ENCODE measurements around the gene TECR.
A peak's percentile ranks its signal among the peaks of the same experiment; 100 is the strongest.

Gene TECR

GRCh38 chr19:14516746-14517438 is 12.5 kb upstream of the TECR start:
- TF ChIP-seq POLR2A (IDR thresholded peaks at IDR 0.05; ENCODE audit: low read depth, low read length), result no peak
- DNase-seq (ENCODE audit: insufficient read length, low spot score) (no peak), FAIRE-seq (no peak)

DNA sequence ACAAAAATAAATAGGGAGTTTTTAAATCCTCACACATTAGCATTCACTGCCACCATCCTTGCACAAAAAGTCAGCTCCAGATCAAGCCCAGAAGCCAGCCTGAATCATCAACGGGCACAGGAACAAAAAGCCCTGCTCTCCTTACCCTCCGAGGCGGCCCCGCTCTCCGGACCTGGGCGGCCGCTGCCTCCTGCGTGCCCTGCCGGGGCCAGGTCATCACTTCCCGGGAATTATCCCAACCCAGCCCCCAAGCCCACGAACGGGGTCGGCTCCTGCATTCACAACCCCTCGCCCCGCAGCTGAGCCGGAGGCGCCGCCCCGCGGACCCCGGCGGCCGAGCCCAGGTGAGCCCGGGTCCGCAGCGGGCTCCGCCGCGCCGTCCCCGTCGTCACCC is 12.0 kb upstream of the TECR start:
- no peak for TF ChIP-seq POLR2A (IDR thresholded peaks at IDR 0.05; ENCODE audit: low read depth, low read length)
- DNase-seq (ENCODE audit: insufficient read length, low spot score) (no peak), FAIRE-seq (no peak)

DNA sequence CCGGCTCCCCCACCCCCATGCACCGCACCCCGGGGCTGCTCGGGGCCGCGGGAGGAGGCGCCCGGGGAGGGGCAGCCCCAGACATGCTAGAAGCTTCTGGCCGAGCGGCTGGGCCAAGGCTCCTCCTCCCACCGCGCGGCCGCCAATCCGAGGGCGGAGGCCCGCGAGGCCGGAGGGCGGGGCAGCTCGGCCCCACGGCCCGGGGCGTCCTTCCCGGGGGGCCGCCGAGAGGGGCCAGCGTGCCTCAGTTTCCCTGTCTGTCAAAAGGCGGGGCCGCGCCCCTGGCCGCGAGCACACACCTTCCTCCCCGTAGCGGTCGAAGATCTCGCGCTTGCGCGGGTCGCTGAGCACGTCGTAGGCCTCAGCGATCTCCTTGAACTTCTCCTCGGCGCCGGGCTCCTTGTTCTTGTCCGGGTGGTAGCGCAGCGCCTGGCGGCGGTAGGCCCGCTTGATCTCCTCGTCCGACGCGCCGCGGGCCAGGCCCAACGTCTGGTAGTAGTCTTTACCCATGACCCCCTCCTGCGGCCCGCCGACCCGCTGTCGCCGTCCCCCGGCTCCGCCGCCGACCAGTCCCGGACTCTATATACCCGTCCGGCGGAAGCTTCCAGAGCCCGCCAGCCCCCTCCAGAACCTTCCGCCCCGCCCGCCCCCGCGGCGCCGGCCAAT is 11.4 kb upstream of the TECR start, which contains the start of gene DNAJB1:
TSS of gene DNAJB1 (minus strand) at position 558 of the 666 bp plus-strand sequence. CDS start at position 510, 48 bp downstream.
- FAIRE-seq, result no peak

GRCh38 chr19:14519245-14519859 is 10.0 kb upstream of the TECR start:
- no peak for TF ChIP-seq POLR2A (IDR thresholded peaks at IDR 0.05; ENCODE audit: low read depth, low read length)
- no peak for FAIRE-seq
- DNase-seq (ENCODE audit: insufficient read length, low spot score), result no peak

More for the DNA sequence above, 11.4 kb upstream of the TECR start, which contains the start of gene DNAJB1:
- peak; percentile 75 for DNase-seq (ENCODE audit: insufficient read length, low spot score)
- peak; percentile 99 for TF ChIP-seq POLR2A (IDR thresholded peaks at IDR 0.05; ENCODE audit: low read depth, low read length)

- no peak for TF ChIP-seq POLR2A (IDR thresholded peaks at IDR 0.05; ENCODE audit: low read depth, low read length)
- DNase-seq (ENCODE audit: insufficient read length, low spot score), result peak; percentile 83
- peak; percentile 81 for FAIRE-seq
Measured at GRCh38 chr19:14519860-14520407, 9.5 kb upstream of the TECR start.

GRCh38 chr19:14520543-14520942 is 8.9 kb upstream of the TECR start:
- no peak for FAIRE-seq
- TF ChIP-seq POLR2A (IDR thresholded peaks at IDR 0.05; ENCODE audit: low read depth, low read length), result no peak
- no peak for DNase-seq (ENCODE audit: insufficient read length, low spot score)

GRCh38 chr19:14525729-14526128 is 3.7 kb upstream of the TECR start:
- DNase-seq (ENCODE audit: insufficient read length, low spot score) (no peak), FAIRE-seq (no peak)
- no peak for TF ChIP-seq POLR2A (IDR thresholded peaks at IDR 0.05; ENCODE audit: low read depth, low read length)

DNA sequence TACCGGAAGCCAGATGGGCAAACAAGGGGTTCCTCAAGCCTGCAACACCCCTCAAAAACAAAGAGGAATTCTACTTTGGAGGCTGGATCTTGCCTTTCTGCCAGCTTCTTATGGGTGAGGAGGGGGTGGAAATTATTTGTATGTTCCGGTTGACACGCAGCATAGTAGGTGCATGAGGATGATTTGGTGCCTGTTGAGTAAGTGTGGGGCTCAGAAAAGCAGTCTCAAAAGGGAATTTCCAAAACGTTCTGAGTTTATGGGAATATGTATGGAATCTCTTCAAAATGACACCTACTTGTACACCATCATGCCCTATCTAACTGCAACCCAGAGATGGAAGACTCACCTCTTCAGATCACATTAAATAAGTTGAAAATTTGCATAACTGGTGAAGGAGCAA is 3.0 kb upstream of the TECR start:
- FAIRE-seq (no peak), DNase-seq (ENCODE audit: insufficient read length, low spot score) (no peak)
- TF ChIP-seq POLR2A (IDR thresholded peaks at IDR 0.05; ENCODE audit: low read depth, low read length), result no peak

DNA sequence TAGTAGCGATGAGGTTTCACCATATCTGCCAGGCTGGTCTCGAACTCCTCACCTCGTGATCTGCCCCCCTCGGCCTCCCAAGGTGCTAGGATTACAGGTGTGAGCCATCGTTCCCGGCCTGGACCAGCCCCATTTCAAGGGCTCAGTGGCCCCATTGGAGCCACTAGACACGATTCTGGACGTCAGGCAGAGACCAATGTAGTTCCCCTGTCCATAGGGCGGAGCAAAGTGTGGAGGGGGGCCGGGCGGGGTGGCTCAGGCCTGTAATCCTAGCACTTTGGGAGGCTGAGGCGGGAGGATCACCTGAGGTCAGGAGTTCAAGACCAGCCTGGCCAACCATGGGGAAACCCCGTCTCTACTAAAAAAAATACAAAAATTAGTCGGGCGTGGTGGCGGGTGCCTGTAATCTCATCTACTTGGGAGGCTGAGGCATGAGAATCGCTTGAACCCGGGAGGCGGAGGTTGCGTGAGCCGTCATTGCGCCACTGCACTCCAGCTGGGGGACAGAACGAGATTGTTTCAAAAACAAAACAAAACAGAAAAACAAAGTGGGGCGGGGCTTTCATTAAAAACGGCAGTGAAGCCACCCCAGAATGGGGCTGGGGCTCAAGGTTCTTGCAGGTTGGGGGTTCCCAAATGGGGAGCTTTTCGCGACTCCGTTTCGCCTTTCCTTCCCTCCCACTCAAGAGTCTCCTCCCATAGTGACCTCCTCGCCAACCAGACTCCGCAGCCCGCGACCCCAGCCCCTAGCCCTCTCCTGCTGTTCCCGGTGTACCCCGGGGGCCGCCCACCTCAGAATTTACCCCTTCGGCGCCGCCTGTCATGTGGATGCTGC is 758 bp upstream of the TECR start:
- FAIRE-seq (no peak), DNase-seq (ENCODE audit: insufficient read length, low spot score) (no peak)
- TF ChIP-seq POLR2A (IDR thresholded peaks at IDR 0.05; ENCODE audit: low read depth, low read length), result no peak

GRCh38 chr19:14530005-14530348 is 583 bp downstream of the TECR start:
- DNase-seq (ENCODE audit: insufficient read length, low spot score) (no peak), FAIRE-seq (no peak)
- TF ChIP-seq POLR2A (IDR thresholded peaks at IDR 0.05; ENCODE audit: low read depth, low read length), result no peak

GRCh38 chr19:14530506-14530905 is 1.1 kb downstream of the TECR start:
- no peak for TF ChIP-seq POLR2A (IDR thresholded peaks at IDR 0.05; ENCODE audit: low read depth, low read length)
- FAIRE-seq (no peak), DNase-seq (ENCODE audit: insufficient read length, low spot score) (no peak)

DNA sequence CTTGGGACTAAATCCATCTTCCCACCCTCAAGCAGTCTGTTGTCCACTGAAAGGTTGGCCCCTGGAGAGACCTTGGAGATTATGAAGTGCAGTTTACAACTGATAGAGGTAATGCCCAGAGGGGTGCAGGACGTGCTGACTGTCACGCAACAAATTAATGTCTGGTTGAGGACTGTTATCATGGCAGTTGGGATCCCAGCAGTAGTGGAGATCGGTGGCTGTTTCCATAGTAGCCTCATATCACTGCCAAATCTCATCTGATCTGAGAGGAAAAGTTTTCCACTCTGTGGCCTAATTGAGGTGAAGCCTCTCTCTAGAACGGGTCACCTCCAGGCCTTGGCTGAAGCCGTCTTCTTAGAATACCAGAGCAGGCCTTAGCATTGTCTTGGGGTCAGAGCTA is 4.1 kb downstream of the TECR start:
- no peak for TF ChIP-seq POLR2A (IDR thresholded peaks at IDR 0.05; ENCODE audit: low read depth, low read length)
- FAIRE-seq, result no peak
- no peak for DNase-seq (ENCODE audit: insufficient read length, low spot score)

DNA sequence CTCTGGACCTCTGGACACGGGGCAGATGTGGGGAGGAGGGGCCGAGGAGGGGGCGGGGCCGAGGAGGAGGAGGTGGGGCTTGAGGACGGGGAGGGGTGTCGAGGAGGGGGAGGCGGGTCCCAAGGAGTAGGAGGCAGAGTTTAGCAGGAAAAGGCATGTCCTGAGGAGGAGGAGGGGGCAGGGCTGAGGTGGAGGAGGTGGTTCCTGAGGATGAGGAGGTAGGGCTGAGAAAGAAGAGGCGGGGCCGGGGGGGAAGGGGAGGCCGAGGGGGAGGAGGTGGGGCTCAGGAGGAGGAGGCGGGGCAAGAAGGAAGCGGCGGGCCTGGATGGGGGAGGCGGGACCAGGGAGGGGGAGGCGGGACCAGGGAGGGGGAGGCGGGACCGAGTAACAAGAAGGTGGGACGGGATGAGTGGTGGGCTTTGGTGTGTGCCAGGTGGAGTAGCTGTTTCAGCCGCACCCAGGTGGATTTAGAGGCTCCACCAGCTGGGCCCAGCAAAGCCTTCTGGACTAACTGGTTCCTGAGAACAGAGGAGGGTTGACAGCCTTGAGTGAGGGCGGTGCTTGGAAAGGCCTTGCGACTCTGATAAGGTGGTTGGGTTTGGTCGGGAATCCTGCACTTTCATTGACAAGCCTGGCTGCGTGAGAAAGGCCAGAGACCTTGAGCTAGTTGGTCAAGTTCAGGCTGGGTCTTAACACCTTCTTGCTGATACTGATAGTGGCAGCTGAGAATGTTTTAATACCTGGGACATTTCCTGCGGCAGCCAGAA is 7.7 kb downstream of the TECR start:
- DNase-seq (ENCODE audit: insufficient read length, low spot score) (peak; percentile 71), FAIRE-seq (no peak)
- no peak for TF ChIP-seq POLR2A (IDR thresholded peaks at IDR 0.05; ENCODE audit: low read depth, low read length)

All from H54 (cell line).